Mucosa of descending colon (tissue), 3 donors: ENCODE results near the gene CFH. TPM values are rescaled to one million over a fixed set of nuclear protein-coding genes. Genes with fewer than 3 reads are reported as not detected.
"Not testable (repeated sequence)": the region's sequence is repeated elsewhere in the genome, so short reads cannot be mapped to it uniquely, and the experiment has no call there.

ENCODE experiments used
- ATAC-seq: fragments of 200-7000 bp; cut with Tn5 transposase; one replicate; pipeline ENCODE4 v1.9.1; 2020; ENCODE audit warnings: mild to moderate bottlenecking, moderate library complexity
- DNase-seq, 3 donors: peaks; one replicate each; pipeline ENCODE4 v3.0.0-alpha.2; 2020
- H3K36me3 ChIP-seq: fragments of 200-600 bp; one replicate; pipeline ENCODE4 v1.8.0; 2021; ENCODE audit warnings: low read depth, mild to moderate bottlenecking
- H3K4me1 ChIP-seq: fragments of 200-600 bp; one replicate; pipeline ENCODE4 v1.8.0; 2021; ENCODE audit warnings: low read depth, mild to moderate bottlenecking
- H3K4me3 ChIP-seq: fragments of 200-600 bp; one replicate; pipeline ENCODE4 v1.8.0; 2021; ENCODE audit warnings: mild to moderate bottlenecking
- H3K9me3 ChIP-seq: fragments of 200-600 bp; one replicate; pipeline ENCODE4 v1.8.0; 2021; ENCODE audit warnings: mild to moderate bottlenecking
- intact Hi-C, 2 donors: fragments of 100-400 bp; cut with DNase I in 1 of 2; cut with micrococcal nuclease in 1 of 2; formaldehyde crosslinking; loops; one replicate each; pipeline versions ENCODE4 v1.11.0 to v1.11.1; 2022; cut with DNase I, micrococcal nuclease
- total RNA-seq, 3 donors: library from RNA; stranded (reverse); fragmentation: NEBNext Ultra II Directional in 2 of 3; extraction: Animal tissue kit (Norgen Biotek cat#: 25700) in 2 of 3; gene quantifications; one replicate each; pipeline versions ENCODE4 v1.2.1 to v1.2.4, GENCODE V29; 2021 to 2023
- TF ChIP-seq, protein P1 (sequence below): fragments of 200-600 bp; IDR thresholded peaks from one replicate; pipeline ENCODE4 v1.8.0; 2022; ENCODE audit warnings: antibody characterized with exemption, mild to moderate bottlenecking
- donor health status: DM: no; HTN: no; CAD: no; lungs with moderate emphysema.
- donor health status: DM: no; HTN: no; CAD: no.
- donor health status: DM: no; HTN: yes; CAD: no.

The CFH gene
- total RNA-seq, 3 donors from 2014 or later = 12.7 to 37.0 (median 24.5) TPM

- intact Hi-C loops = no loop called here
- ATAC-seq (no peak), DNase-seq (no peak)
- H3K4me1 ChIP-seq = no peaks in the 10 kb centered on the region
- H3K9me3 ChIP-seq = no peaks in the 10 kb centered on the region
- TF ChIP-seq, protein P1, sequence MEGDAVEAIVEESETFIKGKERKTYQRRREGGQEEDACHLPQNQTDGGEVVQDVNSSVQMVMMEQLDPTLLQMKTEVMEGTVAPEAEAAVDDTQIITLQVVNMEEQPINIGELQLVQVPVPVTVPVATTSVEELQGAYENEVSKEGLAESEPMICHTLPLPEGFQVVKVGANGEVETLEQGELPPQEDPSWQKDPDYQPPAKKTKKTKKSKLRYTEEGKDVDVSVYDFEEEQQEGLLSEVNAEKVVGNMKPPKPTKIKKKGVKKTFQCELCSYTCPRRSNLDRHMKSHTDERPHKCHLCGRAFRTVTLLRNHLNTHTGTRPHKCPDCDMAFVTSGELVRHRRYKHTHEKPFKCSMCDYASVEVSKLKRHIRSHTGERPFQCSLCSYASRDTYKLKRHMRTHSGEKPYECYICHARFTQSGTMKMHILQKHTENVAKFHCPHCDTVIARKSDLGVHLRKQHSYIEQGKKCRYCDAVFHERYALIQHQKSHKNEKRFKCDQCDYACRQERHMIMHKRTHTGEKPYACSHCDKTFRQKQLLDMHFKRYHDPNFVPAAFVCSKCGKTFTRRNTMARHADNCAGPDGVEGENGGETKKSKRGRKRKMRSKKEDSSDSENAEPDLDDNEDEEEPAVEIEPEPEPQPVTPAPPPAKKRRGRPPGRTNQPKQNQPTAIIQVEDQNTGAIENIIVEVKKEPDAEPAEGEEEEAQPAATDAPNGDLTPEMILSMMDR = no peak
- no peak overlapping the region for H3K4me3 ChIP-seq
- no peaks in the 10 kb centered on the region for H3K36me3 ChIP-seq
These were observed 40.0 kb upstream of the CFH start for GRCh38 chr1:196611873-196612272.

DNA sequence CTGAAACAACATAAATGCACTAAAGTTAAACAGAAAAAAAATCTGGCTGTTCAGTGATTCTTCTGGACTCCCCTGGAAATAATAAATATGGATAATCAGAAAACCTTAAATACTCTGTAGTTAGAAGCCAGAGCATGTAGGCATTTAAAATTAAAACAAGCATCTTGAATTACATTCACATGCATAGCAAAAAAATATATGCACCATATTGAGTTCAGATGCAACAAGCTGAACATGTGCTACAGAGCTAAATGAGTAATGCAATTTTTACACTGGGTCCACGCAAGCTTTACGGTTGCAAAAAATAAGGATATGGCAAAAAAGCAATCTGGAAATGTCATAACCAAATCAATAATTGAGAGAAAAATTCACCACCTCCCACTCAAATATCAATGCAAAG lies 32.1 kb upstream of the CFH start:
- Histone ChIP-seq H3K4me3 (no peak overlapping the region), H3K36me3 (no peaks in the 10 kb centered on the region), H3K4me1 (no peaks in the 10 kb centered on the region), H3K9me3 (no peaks in the 10 kb centered on the region)
- no peak for ATAC-seq
- intact Hi-C loops = no loop called here
- TF ChIP-seq, protein P1 = no peak
- DNase-seq = no peak

DNA sequence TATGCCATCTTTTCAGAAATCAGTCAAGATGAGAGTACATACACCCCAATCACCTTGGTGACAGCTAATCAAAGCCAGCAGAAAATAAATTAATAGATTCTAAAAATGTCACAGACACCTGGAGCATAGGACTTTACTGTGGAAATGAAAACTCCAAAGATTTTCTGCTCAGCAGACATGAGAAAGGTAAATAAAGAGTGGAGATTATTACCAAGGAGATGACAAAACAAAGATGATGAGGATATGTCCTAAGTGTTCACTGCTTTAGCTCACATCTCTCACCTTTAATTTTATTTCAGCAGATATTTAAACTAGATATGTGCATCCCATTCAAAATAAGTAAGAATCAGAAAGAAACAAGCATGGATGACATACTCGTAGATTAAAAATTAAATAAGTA lies 28.8 kb upstream of the CFH start:
- TF ChIP-seq, protein P1 = no peak
- intact Hi-C loops = no loop called here
- Histone ChIP-seq H3K9me3 (peaks cover under 1% of the 10 kb centered on the region), H3K36me3 (no peaks in the 10 kb centered on the region), H3K4me1 (no peaks in the 10 kb centered on the region), H3K4me3 (no peak overlapping the region)
- no peak for ATAC-seq
- no peak for DNase-seq

GRCh38 chr1:196628838-196629237 lies 23.0 kb upstream of the CFH start:
- Histone ChIP-seq H3K9me3 (peaks cover 11% of the 10 kb centered on the region), H3K4me1 (no peaks in the 10 kb centered on the region), H3K4me3 (no peak overlapping the region), H3K36me3 (no peaks in the 10 kb centered on the region)
- no peak for DNase-seq
- ATAC-seq = no peak
- intact Hi-C loops = no loop called here
- TF ChIP-seq, protein P1 = no peak

DNA sequence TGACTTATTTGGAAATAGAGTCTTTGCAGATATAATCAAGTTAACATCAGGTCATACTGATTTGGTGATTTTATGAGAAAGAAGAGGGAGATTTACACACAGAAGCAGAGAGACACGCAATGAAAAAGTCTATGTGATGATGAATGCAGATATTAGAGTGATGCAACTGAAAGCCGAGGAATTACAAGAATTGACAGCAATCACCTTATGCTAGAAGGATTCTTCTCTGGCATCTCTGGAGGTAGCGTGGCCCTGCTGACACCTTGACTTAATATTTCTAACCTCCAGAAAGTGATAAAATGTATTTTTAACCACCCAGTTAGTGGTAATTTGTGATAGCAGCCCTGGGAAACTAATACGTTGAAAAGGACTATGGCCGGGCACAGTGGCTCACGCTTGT lies 14.2 kb upstream of the CFH start:
- Histone ChIP-seq H3K9me3 (no peaks in the 10 kb centered on the region), H3K4me3 (no peak overlapping the region), H3K4me1 (no peaks in the 10 kb centered on the region), H3K36me3 (no peaks in the 10 kb centered on the region)
- intact Hi-C loops = no loop called here
- DNase-seq (no peak), ATAC-seq (no peak)
- TF ChIP-seq, protein P1 = no peak

DNA sequence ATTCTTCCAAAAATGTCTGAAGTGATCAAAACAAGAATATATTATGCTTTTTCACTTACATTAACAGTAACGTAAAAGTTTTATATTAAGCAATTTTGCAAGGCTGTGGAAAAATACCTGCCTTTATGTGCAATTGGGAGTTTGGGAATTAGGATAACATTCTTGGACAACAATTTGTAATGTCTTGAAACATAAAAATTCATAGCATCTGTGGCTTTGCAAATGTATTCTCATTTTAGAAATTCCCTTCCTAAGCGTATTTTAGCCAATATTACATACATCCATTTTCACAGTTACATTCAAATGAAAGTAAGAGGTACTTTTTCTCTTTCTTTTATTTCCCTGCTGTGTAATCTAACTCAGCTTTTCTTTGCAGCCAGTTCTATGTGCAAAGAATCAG lies 13.4 kb upstream of the CFH start:
- intact Hi-C loops = no loop called here
- no peaks in the 10 kb centered on the region for H3K4me1 ChIP-seq
- DNase-seq = no peak
- TF ChIP-seq, protein P1 = no peak
- no peak overlapping the region for H3K4me3 ChIP-seq
- ATAC-seq = no peak
- no peaks in the 10 kb centered on the region for H3K9me3 ChIP-seq
- H3K36me3 ChIP-seq = no peaks in the 10 kb centered on the region

DNA sequence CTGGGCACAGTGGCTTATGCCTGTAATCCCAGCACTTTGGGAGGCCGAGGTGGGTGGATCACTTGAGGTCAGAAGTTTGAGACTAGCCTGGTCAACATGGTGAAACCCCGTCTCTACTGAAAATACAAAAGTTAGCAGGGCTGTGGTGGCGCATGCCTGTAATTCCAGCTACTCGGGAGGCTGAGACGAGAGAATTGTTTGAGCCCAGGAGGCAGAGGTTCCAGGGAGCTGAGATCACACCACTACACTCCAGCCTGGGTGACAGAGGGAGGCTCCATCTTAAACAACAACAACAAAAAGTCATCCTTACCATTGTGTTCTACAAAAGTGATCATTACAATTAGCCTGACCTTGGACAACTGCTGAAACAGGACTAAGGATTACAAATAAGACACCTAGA lies 12.6 kb upstream of the CFH start:
- H3K36me3 ChIP-seq, H3K4me1 ChIP-seq, H3K9me3 ChIP-seq, DNase-seq, ATAC-seq, intact Hi-C loops, H3K4me3 ChIP-seq: not testable (repeated sequence)
